ENCODE results near the gene RAB25. TPM values are rescaled to one million over a fixed set of nuclear protein-coding genes. Genes with fewer than 3 reads are reported as not detected.
A peak's percentile ranks its signal among the peaks of the same experiment; 100 is the strongest.

Gene RAB25
- total RNA-seq, 3 donors from 2014 or later, result 40.3 to 68.6 TPM; not detected in 1

GRCh38 chr1:156076609-156077429 lies 15.9 kb downstream of the RAB25 start:
- H3K27ac ChIP-seq, result peak overlapping the region; percentile 50 to 76
- H3K9me3 ChIP-seq, result no peaks in the 10 kb centered on the region
- DNase-seq (ENCODE audit: low spot score in 2 of 2), result peak in 1 of 2 donors; percentile 38
- no peaks in the 10 kb centered on the region for H3K36me3 ChIP-seq
- no peaks in the 10 kb centered on the region for H3K4me1 ChIP-seq
- TF ChIP-seq POLR2A (IDR thresholded peaks at IDR 0.05) (no peak), CTCF (IDR thresholded peaks at IDR 0.05) (peak in 1 of 3 donors; percentile 12), POLR2AphosphoS5 (IDR thresholded peaks at IDR 0.05) (no peak)
- intact Hi-C loops (cut with DNase I; ENCODE audit: low total_unique reads), result no loop called here
- H3K27me3 ChIP-seq, result no peaks in the 10 kb centered on the region
- peak overlapping the region; percentile 40 to 68 (median 56) for H3K4me3 ChIP-seq

- H3K27ac ChIP-seq, result peak overlapping the region; percentile 50 to 76
- no peak for DNase-seq (ENCODE audit: low spot score in 2 of 2)
- no peaks in the 10 kb centered on the region for H3K9me3 ChIP-seq
- H3K27me3 ChIP-seq, result no peaks in the 10 kb centered on the region
- H3K36me3 ChIP-seq, result no peaks in the 10 kb centered on the region
- peak overlapping the region in 2 of 3 donors; percentile 56 to 68 for H3K4me3 ChIP-seq
- intact Hi-C loops (cut with DNase I; ENCODE audit: low total_unique reads), result no loop called here
- no peaks in the 10 kb centered on the region for H3K4me1 ChIP-seq
- TF ChIP-seq CTCF (IDR thresholded peaks at IDR 0.05) (no peak), POLR2A (IDR thresholded peaks at IDR 0.05) (no peak), POLR2AphosphoS5 (IDR thresholded peaks at IDR 0.05) (no peak)
Observed at GRCh38 chr1:156077430-156077760, 16.4 kb downstream of the RAB25 start.

- Histone ChIP-seq H3K27me3 (no peaks in the 10 kb centered on the region), H3K36me3 (no peaks in the 10 kb centered on the region), H3K9me3 (no peaks in the 10 kb centered on the region), H3K4me1 (no peaks in the 10 kb centered on the region), H3K27ac (peak overlapping the region; percentile 8 to 38), H3K4me3 (no peak overlapping the region)
- intact Hi-C loops (cut with DNase I; ENCODE audit: low total_unique reads), result no loop called here
- no peak for DNase-seq (ENCODE audit: low spot score in 2 of 2)
- TF ChIP-seq CTCF (IDR thresholded peaks at IDR 0.05), result no peak
Observed at GRCh38 chr1:156078728-156079127, 17.8 kb downstream of the RAB25 start.

- H3K27ac ChIP-seq, result no peak overlapping the region
- H3K36me3 ChIP-seq, result no peaks in the 10 kb centered on the region
- no peaks in the 10 kb centered on the region for H3K9me3 ChIP-seq
- intact Hi-C loops (cut with DNase I; ENCODE audit: low total_unique reads), result loop anchor here (10.0 kb wide), 1 partner anchor 145 kb away; no protein-coding TSS in a partner anchor
- H3K4me1 ChIP-seq, result no peaks in the 10 kb centered on the region
- H3K4me3 ChIP-seq, result no peak overlapping the region
- TF ChIP-seq CTCF (IDR thresholded peaks at IDR 0.05), result no peak
- TF ChIP-seq POLR2A (IDR thresholded peaks at IDR 0.05), result no peak
- no peak for TF ChIP-seq POLR2AphosphoS5 (IDR thresholded peaks at IDR 0.05)
- no peak for DNase-seq (ENCODE audit: low spot score in 2 of 2)
- H3K27me3 ChIP-seq, result no peaks in the 10 kb centered on the region
Observed at GRCh38 chr1:156079762-156080161, 18.8 kb downstream of the RAB25 start.

GRCh38 chr1:156080241-156080862 lies 19.4 kb downstream of the RAB25 start:
- Histone ChIP-seq H3K27ac (peak overlapping the region; percentile 48 to 52), H3K36me3 (no peaks in the 10 kb centered on the region), H3K27me3 (no peaks in the 10 kb centered on the region), H3K4me3 (peak overlapping the region in 2 of 3 donors; percentile 89 to 95), H3K9me3 (no peaks in the 10 kb centered on the region), H3K4me1 (no peaks in the 10 kb centered on the region)
- no peak for DNase-seq (ENCODE audit: low spot score in 2 of 2)
- intact Hi-C loops (cut with DNase I; ENCODE audit: low total_unique reads), result loop anchor here (10.0 kb wide), 1 partner anchor 144 kb away; no protein-coding TSS in a partner anchor
- TF ChIP-seq POLR2AphosphoS5 (IDR thresholded peaks at IDR 0.05) (no peak), POLR2A (IDR thresholded peaks at IDR 0.05) (no peak), CTCF (IDR thresholded peaks at IDR 0.05) (no peak)
